ENCODE results near the gene VPS11. TPM values are rescaled to one million over a fixed set of nuclear protein-coding genes. Genes with fewer than 3 reads are reported as not detected.
A peak's percentile ranks its signal among the peaks of the same experiment; 100 is the strongest.

Gene VPS11
- total RNA-seq, 2 experiments from 2014 or later, result 76.4 to 84.3 TPM

- H3K9me3 Mint-ChIP-seq, result no peaks in the 10 kb centered on the region
- Histone ChIP-seq H3K9me3 (ENCODE audit: control insufficient read depth in 1 of 2, insufficient read depth in 1 of 2, low read length in 2 of 2) (no peaks in the 10 kb centered on the region), H3K4me3 (ENCODE audit: low read length) (peak within 1 kb of the TSS; percentile 79), H3K4me1 (ENCODE audit: insufficient read depth, low read length) (peaks cover 26% of the 10 kb centered on the region), H3K27me3 (ENCODE audit: control insufficient read depth in 1 of 2, insufficient read depth in 2 of 2, low read length in 2 of 2) (no peaks in the 10 kb centered on the region), H3K27ac (ENCODE audit: low read depth in 1 of 2, low read length in 2 of 2) (peak within 1 kb of the TSS; percentile 74 to 81), H3K36me3 (ENCODE audit: insufficient read depth, low read length) (peaks cover 26% of the 10 kb centered on the region)
- CTCF ChIA-PET, result interaction anchor here (0.6 to 1.8 kb wide), 6 partner anchors 10 to 55 kb away, joined by 3 to 8 read pairs (median 4); partner anchors contain the start of genes DPAGT1, SLC37A4 and VPS11
- peaks cover 43% of the 10 kb centered on the region for H3K36me3 Mint-ChIP-seq (ENCODE audit: low read depth)
- intact Hi-C loops (cut with DNase I, micrococcal nuclease), result loop anchor here (1.0 to 5.0 kb wide), 6 partner anchors 9 to 37 kb away; partner anchors contain the start of genes DPAGT1 (in 1 of the 2), HINFP (in 1 of the 2), HYOU1 (in 1 of the 2) and VPS11 (in 1 of the 2)
- H3K27me3 Mint-ChIP-seq, result no peaks in the 10 kb centered on the region
- peak within 1 kb of the TSS; percentile 92 for H3K4me3 Mint-ChIP-seq
- no peak for TF ChIP-seq CTCF (IDR thresholded peaks at IDR 0.05)
- ATAC-seq (ENCODE audit: poor library complexity) (peak; percentile 94), DNase-seq (peak; percentile 70 to 96 (median 88))
- H3K4me1 Mint-ChIP-seq (ENCODE audit: low read depth), result peaks cover 25% of the 10 kb centered on the region
- H3K27ac Mint-ChIP-seq, result peak within 1 kb of the TSS; percentile 88
- POLR2A ChIA-PET, result interaction anchor here (0.6 to 5.5 kb wide), 11 partner anchors 10 to 137 kb away, joined by 3 to 60 read pairs (median 9); partner anchors contain the start of genes C2CD2L, CENATAC, DPAGT1 and HINFP
Observed at GRCh38 chr11:119084663-119085436, 17.2 kb downstream of the VPS11 start, which contains the start of gene HMBS. HMBS (plus strand) TSS chr11:119084881; CDS start chr11:119085034, 153 bp downstream.

GRCh38 chr11:119085437-119085847 lies 17.8 kb downstream of the VPS11 start:
- DNase-seq (peak in 1 of 14 experiments; percentile 41), ATAC-seq (ENCODE audit: poor library complexity) (no peak)
- ChIA-PET POLR2A (interaction anchor here (1.4 to 5.5 kb wide), 9 partner anchors 9 to 67 kb away, joined by 3 to 60 read pairs (median 12); partner anchors contain the start of genes C2CD2L, DPAGT1, HINFP and HYOU1), CTCF (interaction anchor here (0.6 to 1.8 kb wide), 4 partner anchors 10 to 55 kb away, joined by 3 to 8 read pairs (median 6); partner anchors contain the start of genes DPAGT1 and VPS11)
- Histone ChIP-seq H3K27me3 (ENCODE audit: control insufficient read depth in 1 of 2, insufficient read depth in 2 of 2, low read length in 2 of 2) (no peaks in the 10 kb centered on the region), H3K36me3 (ENCODE audit: insufficient read depth, low read length) (peaks cover 21% of the 10 kb centered on the region), H3K9me3 (ENCODE audit: control insufficient read depth in 1 of 2, insufficient read depth in 1 of 2, low read length in 2 of 2) (no peaks in the 10 kb centered on the region), H3K4me1 (ENCODE audit: insufficient read depth, low read length) (peaks cover 26% of the 10 kb centered on the region), H3K4me3 (ENCODE audit: low read length) (peak overlapping the region; percentile 79), H3K27ac (ENCODE audit: low read depth in 1 of 2, low read length in 2 of 2) (peak overlapping the region; percentile 74 to 81)
- intact Hi-C loops (cut with DNase I, micrococcal nuclease), result loop anchor here (1.0 to 5.0 kb wide), 5 partner anchors 9 to 37 kb away; partner anchors contain the start of genes DPAGT1 (in 1 of the 2), HINFP (in 1 of the 2) and HYOU1 (in 1 of the 2)
- H3K36me3 Mint-ChIP-seq (ENCODE audit: low read depth), result peaks cover 37% of the 10 kb centered on the region
- H3K27ac Mint-ChIP-seq, result peak overlapping the region; percentile 88
- H3K4me3 Mint-ChIP-seq, result peak overlapping the region; percentile 92
- H3K9me3 Mint-ChIP-seq, result no peaks in the 10 kb centered on the region
- no peaks in the 10 kb centered on the region for H3K27me3 Mint-ChIP-seq
- no peak for TF ChIP-seq CTCF (IDR thresholded peaks at IDR 0.05)
- peaks cover 25% of the 10 kb centered on the region for H3K4me1 Mint-ChIP-seq (ENCODE audit: low read depth)

GRCh38 chr11:119087123-119087522 lies 19.5 kb downstream of the VPS11 start:
- no peaks in the 10 kb centered on the region for H3K9me3 Mint-ChIP-seq
- TF ChIP-seq CTCF (IDR thresholded peaks at IDR 0.05), result no peak
- Histone ChIP-seq H3K36me3 (ENCODE audit: insufficient read depth, low read length) (peaks cover 4% of the 10 kb centered on the region), H3K4me1 (ENCODE audit: insufficient read depth, low read length) (peaks cover 30% of the 10 kb centered on the region), H3K4me3 (ENCODE audit: low read length) (no peak overlapping the region), H3K9me3 (ENCODE audit: control insufficient read depth in 1 of 2, insufficient read depth in 1 of 2, low read length in 2 of 2) (no peaks in the 10 kb centered on the region), H3K27me3 (ENCODE audit: control insufficient read depth in 1 of 2, insufficient read depth in 2 of 2, low read length in 2 of 2) (no peaks in the 10 kb centered on the region), H3K27ac (ENCODE audit: low read depth in 1 of 2, low read length in 2 of 2) (no peak overlapping the region)
- H3K4me1 Mint-ChIP-seq (ENCODE audit: low read depth), result peaks cover 25% of the 10 kb centered on the region
- ChIA-PET POLR2A (interaction anchor here (3.3 to 4.4 kb wide), 2 partner anchors 8 to 15 kb away, joined by 30 to 60 read pairs; partner anchors contain the start of gene DPAGT1), CTCF (no interaction called here)
- peak overlapping the region; percentile 58 for H3K4me3 Mint-ChIP-seq
- H3K27me3 Mint-ChIP-seq, result no peaks in the 10 kb centered on the region
- peaks cover 20% of the 10 kb centered on the region for H3K36me3 Mint-ChIP-seq (ENCODE audit: low read depth)
- no peak for ATAC-seq (ENCODE audit: poor library complexity)
- H3K27ac Mint-ChIP-seq, result no peak overlapping the region
- intact Hi-C loops (cut with DNase I, micrococcal nuclease), result loop anchor here in 1 of 2 experiments (5.0 kb wide), 1 partner anchor 35 kb away; the partner anchor contains the start of gene HINFP
- DNase-seq, result no peak

Measured in CD4-positive, alpha-beta T cell (primary cell).